Breast epithelium (tissue), 3 donors: ENCODE data around the gene CCDC186.

Source experiments
- CTCF ChIP-seq, 3 donors: fragments of 450-650 bp; IDR thresholded peaks; one replicate each; pipeline ENCODE4 v1.5.1; 2016 to 2017; ENCODE audit warnings: antibody characterized with exemption in 3 of 3, mild to moderate bottlenecking in 3 of 3, moderate library complexity in 3 of 3
- POLR2A ChIP-seq: fragments of 450-650 bp; IDR thresholded peaks from one replicate; pipeline ENCODE4 v1.6.1; 2016; ENCODE audit warnings: antibody characterized with exemption, mild to moderate bottlenecking, moderate library complexity
- POLR2AphosphoS5 ChIP-seq, 3 donors: sonication (generic); formaldehyde crosslinking; IDR thresholded peaks; one replicate each; pipeline ENCODE4 v1.6.1; 2017; ENCODE audit warnings: antibody characterized with exemption in 3 of 3

GRCh38 chr10:114172216-114172615 lies 1.8 kb downstream of the CCDC186 start:
- no peak for TF ChIP-seq POLR2AphosphoS5 (IDR thresholded peaks at IDR 0.05)
- TF ChIP-seq POLR2A: no peak
- TF ChIP-seq CTCF (IDR thresholded peaks at IDR 0.05): no peak
